HepG2 (cell line): ENCODE results near the gene SEZ6. TPM values are rescaled to one million over a fixed set of nuclear protein-coding genes. Genes with fewer than 3 reads are reported as not detected.

ENCODE experiments used
- BCL6 ChIP-seq: IDR thresholded peaks from 2 replicates; pipeline ENCODE4 v1.6.1; 2016; ENCODE audit warnings: missing genetic modification reagents, missing compliant biosample characterization
- BORCS8-MEF2B ChIP-seq: sonication (generic); formaldehyde crosslinking; IDR thresholded peaks from 2 replicates; pipeline ENCODE4 v1.8.0; 2022; ENCODE audit warnings: mild to moderate bottlenecking, missing genetic modification reagents
- FOXA3 ChIP-seq: IDR thresholded peaks from 2 replicates; pipeline ENCODE4 v1.6.1; 2016; ENCODE audit warnings: missing genetic modification reagents, missing compliant biosample characterization
- ISL2 ChIP-seq: sonication (generic); formaldehyde crosslinking; IDR thresholded peaks from 2 replicates; pipeline ENCODE4 v1.5.0; 2020; ENCODE audit warnings: missing genetic modification reagents
- JUN ChIP-seq: sonication (generic); formaldehyde crosslinking; IDR thresholded peaks from 2 replicates; pipeline ENCODE4 v1.4.0; 2020; ENCODE audit warnings: mild to moderate bottlenecking, missing genetic modification reagents
- KMT2A ChIP-seq: sonication (generic); formaldehyde crosslinking; IDR thresholded peaks from 2 replicates; pipeline ENCODE4 v1.4.0; 2020; ENCODE audit warnings: missing genetic modification reagents
- MATR3 ChIP-seq: sonication (generic); formaldehyde crosslinking; IDR thresholded peaks from 2 replicates; pipeline ENCODE4 v1.4.0; 2020; ENCODE audit warnings: missing genetic modification reagents
- PITX1 ChIP-seq: sonication (generic); formaldehyde crosslinking; IDR thresholded peaks from 2 replicates; pipeline ENCODE4 v1.5.1; 2020; ENCODE audit warnings: mild to moderate bottlenecking, missing genetic modification reagents
- TEAD3 ChIP-seq: optimal IDR thresholded peaks from 2 replicates; pipeline ENCODE3; 2016; ENCODE audit warnings: borderline replicate concordance
- THYN1 ChIP-seq: sonication (generic); formaldehyde crosslinking; IDR thresholded peaks from 2 replicates; pipeline ENCODE4 v1.8.1; 2023; ENCODE audit warnings: low read depth, mild to moderate bottlenecking, moderate library complexity, missing genetic modification reagents, borderline replicate concordance
- ZFP82 ChIP-seq: sonication (generic); formaldehyde crosslinking; IDR thresholded peaks from 2 replicates; pipeline ENCODE4 v1.5.1; 2020; ENCODE audit warnings: mild to moderate bottlenecking, missing genetic modification reagents, borderline replicate concordance
- ZNF224 ChIP-seq: sonication (generic); formaldehyde crosslinking; IDR thresholded peaks from 2 replicates; pipeline ENCODE4 v1.5.0; 2020; ENCODE audit warnings: mild to moderate bottlenecking, missing genetic modification reagents
- ZNF567 ChIP-seq: sonication (generic); formaldehyde crosslinking; IDR thresholded peaks from 2 replicates; pipeline ENCODE4 v1.8.1; 2023; ENCODE audit warnings: mild to moderate bottlenecking, missing genetic modification reagents, borderline replicate concordance
- ZNF570 ChIP-seq: sonication (generic); formaldehyde crosslinking; IDR thresholded peaks from 2 replicates; pipeline ENCODE4 v1.4.0; 2020; ENCODE audit warnings: mild to moderate bottlenecking, missing genetic modification reagents, borderline replicate concordance
- ZNF572 ChIP-seq: sonication (generic); formaldehyde crosslinking; IDR thresholded peaks from 2 replicates; pipeline ENCODE4 v1.5.1; 2020; ENCODE audit warnings: mild to moderate bottlenecking, missing genetic modification reagents
- ZNF773 ChIP-seq: sonication (generic); formaldehyde crosslinking; IDR thresholded peaks from 2 replicates; pipeline ENCODE4 v1.4.0; 2020; ENCODE audit warnings: missing genetic modification reagents, borderline replicate concordance
- polyA plus RNA-seq, 8 experiments: library from polyadenylated mRNA; depleted of rRNA in 3 of 8; stranded (reverse) in 7 of 8; unstranded in 1 of 8; fragments of >200 nt; fragmentation: Illumina TruSeq in 4 of 8; extraction: Trizol in 4 of 8; gene quantifications; 2 replicates each; pipeline versions ENCODE4 v1.2.1 to v1.2.3, GENCODE V29; 2011 to 2016; ENCODE audit warnings: low read depth in 4 of 8, missing spikeins in 1 of 8, mixed read lengths in 1 of 8; ENCODE audit not compliant: insufficient read depth in 1 of 8
- total RNA-seq, 5 experiments: library from RNA; depleted of rRNA; stranded (reverse); fragments of >200 nt; fragmentation: Illumina TruSeq; extraction: Trizol; gene quantifications; 2 replicates each; pipeline ENCODE4 v1.2.3, GENCODE V29; 2016; ENCODE audit warnings: low read depth in 1 of 5
- TF ChIP-seq, protein P1 (sequence below): sonication (generic); formaldehyde crosslinking; conservative IDR thresholded peaks from 2 replicates; pipeline ENCODE4 v1.4.0; 2020; ENCODE audit warnings: mild to moderate bottlenecking, missing genetic modification reagents, moderate library complexity
- TF ChIP-seq, protein P2 (sequence below): sonication (generic); formaldehyde crosslinking; IDR thresholded peaks from 2 replicates; pipeline ENCODE4 v1.4.0; 2020; ENCODE audit warnings: missing genetic modification reagents, borderline replicate concordance
- TF ChIP-seq, protein P3 (sequence below): IDR thresholded peaks from 2 replicates; pipeline ENCODE4 v1.4.0; 2020; ENCODE audit warnings: mild to moderate bottlenecking, missing genetic modification reagents
- TF ChIP-seq, protein P4 (sequence below): sonication (generic); formaldehyde crosslinking; IDR thresholded peaks from 2 replicates; pipeline ENCODE4 v1.4.0; 2020; ENCODE audit warnings: mild to moderate bottlenecking, missing genetic modification reagents

Gene SEZ6
- total and polyA plus RNA-seq, 2 of the 13 experiments (the other 11 are each of a cell fraction or from before 2014, with no cell fraction given): not detected

DNA sequence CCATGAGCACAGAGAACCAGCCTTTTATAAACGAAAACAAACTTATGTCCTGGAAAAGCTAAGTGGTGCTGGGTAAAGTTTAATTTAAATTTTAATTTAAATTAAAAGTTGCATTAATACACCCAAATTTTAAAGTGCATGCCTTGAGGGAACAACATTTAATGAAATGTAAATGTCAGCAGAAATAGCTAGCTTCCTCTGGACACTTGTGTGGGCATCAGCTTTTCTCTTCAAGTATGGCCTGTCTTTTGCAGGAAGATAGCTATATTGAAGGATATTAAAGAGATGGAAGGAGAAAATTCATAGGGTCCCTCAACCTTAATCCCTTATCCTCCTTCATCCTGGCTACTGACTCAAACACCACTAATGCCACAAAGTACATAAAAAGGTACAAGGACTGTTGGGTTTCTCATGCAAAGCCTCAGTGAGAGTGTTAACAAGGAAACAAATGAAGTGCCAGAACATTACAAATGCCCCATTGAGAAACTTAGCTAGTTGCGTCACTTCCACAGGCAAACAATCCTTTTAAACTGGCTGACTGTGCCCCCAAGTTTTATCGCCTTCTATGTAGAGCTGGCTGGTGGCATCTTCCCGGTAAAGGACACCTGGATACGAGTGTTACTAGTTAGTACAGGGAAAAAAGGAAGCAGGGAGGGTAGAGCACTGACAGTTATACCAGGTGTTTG lies 68.6 kb downstream of the SEZ6 start (continued):
- TF ChIP-seq TEAD3: peak; percentile 39
- TF ChIP-seq, protein P1, sequence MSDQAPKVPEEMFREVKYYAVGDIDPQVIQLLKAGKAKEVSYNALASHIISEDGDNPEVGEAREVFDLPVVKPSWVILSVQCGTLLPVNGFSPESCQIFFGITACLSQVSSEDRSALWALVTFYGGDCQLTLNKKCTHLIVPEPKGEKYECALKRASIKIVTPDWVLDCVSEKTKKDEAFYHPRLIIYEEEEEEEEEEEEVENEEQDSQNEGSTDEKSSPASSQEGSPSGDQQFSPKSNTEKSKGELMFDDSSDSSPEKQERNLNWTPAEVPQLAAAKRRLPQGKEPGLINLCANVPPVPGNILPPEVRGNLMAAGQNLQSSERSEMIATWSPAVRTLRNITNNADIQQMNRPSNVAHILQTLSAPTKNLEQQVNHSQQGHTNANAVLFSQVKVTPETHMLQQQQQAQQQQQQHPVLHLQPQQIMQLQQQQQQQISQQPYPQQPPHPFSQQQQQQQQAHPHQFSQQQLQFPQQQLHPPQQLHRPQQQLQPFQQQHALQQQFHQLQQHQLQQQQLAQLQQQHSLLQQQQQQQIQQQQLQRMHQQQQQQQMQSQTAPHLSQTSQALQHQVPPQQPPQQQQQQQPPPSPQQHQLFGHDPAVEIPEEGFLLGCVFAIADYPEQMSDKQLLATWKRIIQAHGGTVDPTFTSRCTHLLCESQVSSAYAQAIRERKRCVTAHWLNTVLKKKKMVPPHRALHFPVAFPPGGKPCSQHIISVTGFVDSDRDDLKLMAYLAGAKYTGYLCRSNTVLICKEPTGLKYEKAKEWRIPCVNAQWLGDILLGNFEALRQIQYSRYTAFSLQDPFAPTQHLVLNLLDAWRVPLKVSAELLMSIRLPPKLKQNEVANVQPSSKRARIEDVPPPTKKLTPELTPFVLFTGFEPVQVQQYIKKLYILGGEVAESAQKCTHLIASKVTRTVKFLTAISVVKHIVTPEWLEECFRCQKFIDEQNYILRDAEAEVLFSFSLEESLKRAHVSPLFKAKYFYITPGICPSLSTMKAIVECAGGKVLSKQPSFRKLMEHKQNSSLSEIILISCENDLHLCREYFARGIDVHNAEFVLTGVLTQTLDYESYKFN (CRISPR knock-in tag): peak; percentile 53; the same call in 1 of the 2 replicates
- TF ChIP-seq JUN (CRISPR knock-in tag): no peak
- no peak for TF ChIP-seq BORCS8-MEF2B
- TF ChIP-seq MATR3: no peak
- no peak for TF ChIP-seq ZNF224 (CRISPR knock-in tag)
- TF ChIP-seq, protein P2, sequence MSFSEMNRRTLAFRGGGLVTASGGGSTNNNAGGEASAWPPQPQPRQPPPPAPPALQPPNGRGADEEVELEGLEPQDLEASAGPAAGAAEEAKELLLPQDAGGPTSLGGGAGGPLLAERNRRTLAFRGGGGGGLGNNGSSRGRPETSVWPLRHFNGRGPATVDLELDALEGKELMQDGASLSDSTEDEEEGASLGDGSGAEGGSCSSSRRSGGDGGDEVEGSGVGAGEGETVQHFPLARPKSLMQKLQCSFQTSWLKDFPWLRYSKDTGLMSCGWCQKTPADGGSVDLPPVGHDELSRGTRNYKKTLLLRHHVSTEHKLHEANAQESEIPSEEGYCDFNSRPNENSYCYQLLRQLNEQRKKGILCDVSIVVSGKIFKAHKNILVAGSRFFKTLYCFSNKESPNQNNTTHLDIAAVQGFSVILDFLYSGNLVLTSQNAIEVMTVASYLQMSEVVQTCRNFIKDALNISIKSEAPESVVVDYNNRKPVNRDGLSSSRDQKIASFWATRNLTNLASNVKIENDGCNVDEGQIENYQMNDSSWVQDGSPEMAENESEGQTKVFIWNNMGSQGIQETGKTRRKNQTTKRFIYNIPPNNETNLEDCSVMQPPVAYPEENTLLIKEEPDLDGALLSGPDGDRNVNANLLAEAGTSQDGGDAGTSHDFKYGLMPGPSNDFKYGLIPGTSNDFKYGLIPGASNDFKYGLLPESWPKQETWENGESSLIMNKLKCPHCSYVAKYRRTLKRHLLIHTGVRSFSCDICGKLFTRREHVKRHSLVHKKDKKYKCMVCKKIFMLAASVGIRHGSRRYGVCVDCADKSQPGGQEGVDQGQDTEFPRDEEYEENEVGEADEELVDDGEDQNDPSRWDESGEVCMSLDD: no peak
- TF ChIP-seq ZFP82 (CRISPR knock-in tag): no peak
- TF ChIP-seq ZNF773 (CRISPR knock-in tag): no peak
- 0 out of 2 replicates have a peak, but pooled peaks have one; percentile 36 for TF ChIP-seq ISL2
- peak; percentile 44; the same call in 1 of the 2 replicates for TF ChIP-seq KMT2A (CRISPR knock-in tag)
- TF ChIP-seq, protein P3, sequence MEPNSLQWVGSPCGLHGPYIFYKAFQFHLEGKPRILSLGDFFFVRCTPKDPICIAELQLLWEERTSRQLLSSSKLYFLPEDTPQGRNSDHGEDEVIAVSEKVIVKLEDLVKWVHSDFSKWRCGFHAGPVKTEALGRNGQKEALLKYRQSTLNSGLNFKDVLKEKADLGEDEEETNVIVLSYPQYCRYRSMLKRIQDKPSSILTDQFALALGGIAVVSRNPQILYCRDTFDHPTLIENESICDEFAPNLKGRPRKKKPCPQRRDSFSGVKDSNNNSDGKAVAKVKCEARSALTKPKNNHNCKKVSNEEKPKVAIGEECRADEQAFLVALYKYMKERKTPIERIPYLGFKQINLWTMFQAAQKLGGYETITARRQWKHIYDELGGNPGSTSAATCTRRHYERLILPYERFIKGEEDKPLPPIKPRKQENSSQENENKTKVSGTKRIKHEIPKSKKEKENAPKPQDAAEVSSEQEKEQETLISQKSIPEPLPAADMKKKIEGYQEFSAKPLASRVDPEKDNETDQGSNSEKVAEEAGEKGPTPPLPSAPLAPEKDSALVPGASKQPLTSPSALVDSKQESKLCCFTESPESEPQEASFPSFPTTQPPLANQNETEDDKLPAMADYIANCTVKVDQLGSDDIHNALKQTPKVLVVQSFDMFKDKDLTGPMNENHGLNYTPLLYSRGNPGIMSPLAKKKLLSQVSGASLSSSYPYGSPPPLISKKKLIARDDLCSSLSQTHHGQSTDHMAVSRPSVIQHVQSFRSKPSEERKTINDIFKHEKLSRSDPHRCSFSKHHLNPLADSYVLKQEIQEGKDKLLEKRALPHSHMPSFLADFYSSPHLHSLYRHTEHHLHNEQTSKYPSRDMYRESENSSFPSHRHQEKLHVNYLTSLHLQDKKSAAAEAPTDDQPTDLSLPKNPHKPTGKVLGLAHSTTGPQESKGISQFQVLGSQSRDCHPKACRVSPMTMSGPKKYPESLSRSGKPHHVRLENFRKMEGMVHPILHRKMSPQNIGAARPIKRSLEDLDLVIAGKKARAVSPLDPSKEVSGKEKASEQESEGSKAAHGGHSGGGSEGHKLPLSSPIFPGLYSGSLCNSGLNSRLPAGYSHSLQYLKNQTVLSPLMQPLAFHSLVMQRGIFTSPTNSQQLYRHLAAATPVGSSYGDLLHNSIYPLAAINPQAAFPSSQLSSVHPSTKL: peak; percentile 76
- TF ChIP-seq ZNF570 (CRISPR knock-in tag): no peak
- TF ChIP-seq FOXA3 (CRISPR knock-in tag): peak; percentile 66
- TF ChIP-seq BCL6: peak; percentile 37; the same call in 1 of the 2 replicates
- no peak for TF ChIP-seq PITX1
- no peak for TF ChIP-seq THYN1 (CRISPR knock-in tag)
- TF ChIP-seq ZNF572 (CRISPR knock-in tag): no peak
- TF ChIP-seq ZNF567 (CRISPR knock-in tag): no peak
- TF ChIP-seq, protein P4, sequence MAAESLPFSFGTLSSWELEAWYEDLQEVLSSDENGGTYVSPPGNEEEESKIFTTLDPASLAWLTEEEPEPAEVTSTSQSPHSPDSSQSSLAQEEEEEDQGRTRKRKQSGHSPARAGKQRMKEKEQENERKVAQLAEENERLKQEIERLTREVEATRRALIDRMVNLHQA (CRISPR knock-in tag): no peak
